ENCODE data around the gene AQP12B.

The AQP12B gene

GRCh38 chr2:240628507-240628807 is 54.2 kb downstream of the AQP12B start:
- H3K4me3 ChIP-seq (ENCODE audit: low read depth, low read length), result no peak overlapping the region
- no peak overlapping the region for H3K27ac ChIP-seq (ENCODE audit: extremely low read depth, low read depth, low read length)
- CTCF ChIA-PET, result no interaction called here
- no peaks in the 10 kb centered on the region for H3K9me3 ChIP-seq (ENCODE audit: control insufficient read depth, insufficient read depth, low read depth, low read length)
- no peaks in the 10 kb centered on the region for H3K36me3 ChIP-seq (ENCODE audit: control insufficient read depth in 2 of 2, insufficient read depth in 1 of 2, low read length in 2 of 2)
- H3K4me1 ChIP-seq (ENCODE audit: control insufficient read depth, insufficient read depth, low read length), result no peaks in the 10 kb centered on the region
- TF ChIP-seq ZFP3 (tag by site-specific recombination; IDR thresholded peaks at IDR 0.05; ENCODE audit: low read depth), result no peak
- no peak for TF ChIP-seq ZNF449 (tag by site-specific recombination; IDR thresholded peaks at IDR 0.05)
- no peak for TF ChIP-seq ZNF670 (tag by site-specific recombination; IDR thresholded peaks at IDR 0.05; ENCODE audit: low read depth)
- TF ChIP-seq ZNF10 (tag by site-specific recombination; IDR thresholded peaks at IDR 0.05), result no peak
- TF ChIP-seq ZNF354C (tag by site-specific recombination; IDR thresholded peaks at IDR 0.05; ENCODE audit: borderline replicate concordance, low read depth), result no peak
- TF ChIP-seq ZNF580 (tag by site-specific recombination; IDR thresholded peaks at IDR 0.05), result no peak
- TF ChIP-seq SALL2 (tag by site-specific recombination; IDR thresholded peaks at IDR 0.05; ENCODE audit: borderline replicate concordance), result no peak
- no peak for TF ChIP-seq ZNF610 (tag by site-specific recombination; IDR thresholded peaks at IDR 0.05; ENCODE audit: borderline replicate concordance)
- TF ChIP-seq ZNF266 (tag by site-specific recombination; IDR thresholded peaks at IDR 0.05; ENCODE audit: low read depth), result no peak
- TF ChIP-seq KLF8 (tag by site-specific recombination; IDR thresholded peaks at IDR 0.05), result no peak
- TF ChIP-seq SETDB1 (IDR thresholded peaks at IDR 0.05; ENCODE audit: insufficient read length, low read length), result no peak
- TF ChIP-seq ZNF600 (tag by site-specific recombination; IDR thresholded peaks at IDR 0.05), result no peak
- no peak for TF ChIP-seq ZNF514 (tag by site-specific recombination; IDR thresholded peaks at IDR 0.05)
- TF ChIP-seq ZNF585B (tag by site-specific recombination; IDR thresholded peaks at IDR 0.05), result no peak
- TF ChIP-seq ZNF214 (tag by site-specific recombination; IDR thresholded peaks at IDR 0.05; ENCODE audit: borderline replicate concordance), result no peak
- POLR2A ChIA-PET, result no interaction called here

GRCh38 chr2:240627736-240628506 is 54.8 kb downstream of the AQP12B start:
- H3K4me1 ChIP-seq (ENCODE audit: control insufficient read depth, insufficient read depth, low read length), result no peaks in the 10 kb centered on the region
- no peaks in the 10 kb centered on the region for H3K36me3 ChIP-seq (ENCODE audit: control insufficient read depth in 2 of 2, insufficient read depth in 1 of 2, low read length in 2 of 2)
- no peak overlapping the region for H3K27ac ChIP-seq (ENCODE audit: extremely low read depth, low read depth, low read length)
- ChIA-PET POLR2A (no interaction called here), CTCF (interaction anchor here (0.6 kb wide), 1 partner anchor 16 kb away, joined by 3 read pairs; no protein-coding TSS in a partner anchor)
- no peak overlapping the region for H3K4me3 ChIP-seq (ENCODE audit: low read depth, low read length)
- H3K9me3 ChIP-seq (ENCODE audit: control insufficient read depth, insufficient read depth, low read depth, low read length), result no peaks in the 10 kb centered on the region
- no peak for TF ChIP-seq KLF1 (tag by site-specific recombination; IDR thresholded peaks at IDR 0.05)
- no peak for TF ChIP-seq FEZF1 (tag by site-specific recombination; IDR thresholded peaks at IDR 0.05)
- TF ChIP-seq ZNF658 (tag by site-specific recombination; IDR thresholded peaks at IDR 0.05), result no peak
- TF ChIP-seq ZNF555 (tag by site-specific recombination; conservative IDR thresholded peaks at IDR 0.05), result no peak
- TF ChIP-seq ZNF280D (tag by site-specific recombination; IDR thresholded peaks at IDR 0.05), result no peak
- TF ChIP-seq SP7 (tag by site-specific recombination; IDR thresholded peaks at IDR 0.05), result no peak
- TF ChIP-seq ZNF169 (tag by site-specific recombination; IDR thresholded peaks at IDR 0.05), result no peak
- TF ChIP-seq PRDM1 (tag by site-specific recombination; IDR thresholded peaks at IDR 0.05), result no peak
- no peak for TF ChIP-seq ZSCAN16 (tag by site-specific recombination; IDR thresholded peaks at IDR 0.05)
- TF ChIP-seq OSR2 (tag by site-specific recombination; IDR thresholded peaks at IDR 0.05), result no peak
- TF ChIP-seq ZNF791 (tag by site-specific recombination; IDR thresholded peaks at IDR 0.05), result no peak
- no peak for TF ChIP-seq ZNF529 (tag by site-specific recombination; IDR thresholded peaks at IDR 0.05; ENCODE audit: insufficient replicate concordance)

All from HEK293 (cell line).